Activated CD8-positive, alpha-beta memory T cell treated with anti-CD3 and anti-CD28 coated beads for 24 hours (primary cell): ENCODE data around the gene ARHGAP19.

Experiments
- DNase-seq: peaks from one replicate; pipeline ENCODE4 v3.0.0-alpha.2; 2020

The ARHGAP19 gene

DNA sequence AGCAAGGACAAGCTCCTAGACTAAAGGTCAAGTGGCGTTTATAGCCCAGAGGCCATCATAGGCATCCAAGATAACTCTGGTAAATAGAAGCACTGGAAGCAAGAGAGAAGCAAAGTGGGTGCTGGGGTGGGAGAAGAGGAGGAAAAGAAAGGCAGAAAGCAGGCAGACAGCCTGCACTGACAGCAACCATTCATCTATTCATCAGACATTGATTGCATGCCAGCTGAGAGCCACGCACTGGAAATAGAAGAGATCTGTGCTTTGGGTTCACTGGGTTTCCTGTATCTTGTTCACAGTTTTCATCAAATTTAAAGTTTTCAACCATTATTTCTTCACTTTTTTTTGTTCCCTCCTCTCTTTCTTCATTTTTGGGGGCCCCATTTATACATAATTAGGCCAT, 102.0 kb downstream of the ARHGAP19 start:
- DNase-seq: no peak

DNA sequence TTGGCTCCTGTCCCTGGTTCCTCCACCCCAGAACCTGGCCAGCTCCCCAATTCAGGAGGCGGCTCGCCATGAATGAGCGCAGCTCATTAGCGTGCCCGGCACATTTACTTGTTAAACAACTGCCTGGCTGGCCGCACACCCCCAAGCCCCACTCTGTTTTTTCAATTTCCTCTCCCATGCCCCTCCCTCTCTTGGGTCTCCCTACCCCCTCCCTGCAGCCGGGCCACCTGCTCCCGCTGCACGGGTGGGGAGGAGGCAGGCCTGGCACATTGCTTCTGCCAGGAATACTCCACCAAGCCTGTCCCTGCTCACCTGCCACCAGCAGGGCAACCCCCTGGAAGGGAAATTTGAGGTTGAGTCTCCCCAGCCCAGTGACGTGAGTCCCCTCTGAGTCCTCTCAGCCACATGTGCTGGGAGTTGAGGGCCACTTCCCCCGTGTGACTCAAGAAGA, 104.2 kb downstream of the ARHGAP19 start:
- no peak for DNase-seq

DNA sequence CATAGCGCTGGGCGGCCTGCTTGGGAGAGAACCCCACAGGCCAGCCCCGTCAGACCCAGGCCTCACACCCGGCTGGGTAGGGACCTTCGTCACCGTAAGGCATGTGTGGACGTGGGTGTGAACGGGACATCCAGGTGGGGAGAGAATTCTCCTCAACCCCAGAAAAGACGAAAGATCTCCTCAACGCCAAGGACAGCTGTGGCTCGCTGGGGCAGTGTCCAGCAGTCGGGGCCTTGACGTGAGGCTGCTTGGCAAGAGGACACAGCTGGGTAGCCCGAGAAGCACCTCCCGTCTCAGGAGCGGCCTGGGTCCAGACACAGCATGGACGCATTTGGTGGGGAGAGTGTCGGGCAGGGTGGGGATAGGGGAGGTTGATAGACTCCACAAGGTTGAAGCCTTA, 105.5 kb downstream of the ARHGAP19 start:
- no peak for DNase-seq

DNA sequence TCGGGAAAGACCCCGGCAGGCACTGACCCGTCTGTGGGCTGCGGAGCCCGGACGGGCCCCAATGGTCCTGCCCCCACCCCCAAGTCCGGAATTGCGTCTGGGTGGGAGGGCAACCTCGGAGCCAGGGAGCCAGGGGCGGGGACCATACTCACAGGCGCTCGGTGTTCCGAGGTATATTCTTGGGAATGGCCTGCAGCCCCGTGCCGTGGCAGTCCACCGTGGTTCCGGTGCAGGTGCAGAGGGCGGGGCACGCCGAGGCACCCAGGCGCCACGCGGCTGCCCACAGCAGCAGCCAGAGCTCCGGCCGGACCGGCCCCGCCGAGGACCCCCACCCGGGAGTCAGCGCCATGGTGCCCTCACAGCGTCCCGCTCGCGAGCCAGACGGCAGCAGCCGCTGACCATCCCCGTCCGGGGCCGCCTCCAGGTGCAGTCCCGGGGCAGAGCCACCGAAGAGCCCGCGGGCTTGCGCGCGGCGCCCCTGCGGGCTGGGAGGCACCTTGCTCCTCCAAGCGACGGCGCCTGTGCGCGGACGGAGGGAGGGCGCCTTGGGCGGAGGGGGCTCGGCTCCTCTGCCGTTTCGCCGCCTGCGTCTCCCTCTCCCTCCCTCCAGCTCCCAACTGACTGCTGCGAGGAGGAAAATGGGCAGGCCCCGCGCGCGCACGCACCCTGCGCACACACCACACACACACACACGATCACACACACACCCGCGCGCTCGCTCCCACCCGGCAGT, 106.9 kb downstream of the ARHGAP19 start, which contains the start of gene SLIT1:
Gene SLIT1, minus strand, starts transcription at position 634 of the 733 bp plus-strand sequence. Its CDS starts 285 bp downstream, at position 349.
- no peak for DNase-seq

DNA sequence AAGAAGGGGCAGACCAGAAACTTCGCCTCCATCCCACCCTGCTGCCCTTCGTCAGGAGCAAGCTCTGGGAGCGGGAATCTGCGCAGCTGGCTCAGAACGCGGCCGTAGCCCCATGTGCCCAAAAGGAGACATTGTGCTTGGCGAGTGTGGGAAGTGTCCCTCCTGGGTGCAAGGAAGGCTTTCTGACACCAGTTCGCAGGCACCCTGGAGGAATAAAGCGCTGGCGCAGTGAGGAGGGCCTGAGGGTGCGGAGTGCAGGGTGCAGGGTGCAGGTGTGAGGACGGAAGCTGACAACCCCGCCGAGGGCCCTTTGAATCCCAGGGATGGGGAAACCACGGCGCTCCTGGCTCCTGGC, 107.5 kb downstream of the ARHGAP19 start:
- no peak for DNase-seq

DNA sequence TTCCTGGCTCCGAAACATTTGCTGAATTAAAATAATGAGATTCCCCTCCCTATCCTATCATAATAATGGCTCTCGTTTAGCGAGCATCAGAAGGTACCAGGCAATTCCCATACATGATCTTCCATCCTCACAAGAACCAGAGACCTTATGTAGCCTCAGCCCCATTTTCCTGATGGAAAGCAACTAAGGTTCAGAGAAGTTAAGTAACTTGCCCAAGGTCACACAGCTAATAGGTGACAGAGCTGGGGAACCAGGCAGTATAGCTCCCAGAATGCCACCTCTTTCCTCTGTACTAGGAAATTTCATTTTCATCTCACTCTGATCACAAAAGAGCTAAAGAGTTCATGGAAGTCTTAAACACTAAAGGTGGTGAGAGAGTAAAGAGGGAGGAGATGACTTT, 109.1 kb downstream of the ARHGAP19 start:
- no peak for DNase-seq

DNA sequence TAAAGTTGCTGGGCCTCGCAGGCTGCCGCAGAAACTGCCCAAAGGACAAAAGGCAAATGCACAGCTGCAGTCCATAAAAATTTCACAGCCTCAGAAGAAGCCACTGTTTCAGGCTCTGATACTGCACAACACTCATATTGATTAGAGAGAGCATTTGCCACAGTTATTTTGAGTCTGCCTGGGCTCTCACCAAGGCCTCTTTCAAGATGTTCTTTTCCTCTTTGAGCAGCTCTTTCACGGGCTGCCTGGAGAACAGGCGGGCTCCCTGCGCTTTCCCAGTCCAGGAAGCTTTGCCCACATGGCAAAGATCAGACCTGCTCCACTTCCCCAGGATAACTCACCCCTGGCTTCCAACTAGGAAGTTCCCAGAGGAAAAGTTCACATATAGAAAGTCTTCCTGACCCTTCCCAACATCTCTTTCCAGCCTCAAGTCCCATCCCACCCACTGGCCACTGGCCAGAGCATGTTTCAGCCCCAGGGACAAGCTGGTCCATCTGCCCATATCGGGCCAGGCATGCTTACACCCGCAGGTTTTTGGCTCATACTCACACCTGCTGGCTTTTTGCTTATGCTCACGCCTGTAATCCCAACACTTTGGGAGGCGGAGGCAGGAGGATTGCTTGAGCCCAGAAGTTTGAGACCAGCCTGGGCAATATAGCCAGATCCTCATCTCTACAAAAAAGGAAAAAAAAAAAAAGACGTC, 110.0 kb downstream of the ARHGAP19 start:
- DNase-seq: no peak

DNA sequence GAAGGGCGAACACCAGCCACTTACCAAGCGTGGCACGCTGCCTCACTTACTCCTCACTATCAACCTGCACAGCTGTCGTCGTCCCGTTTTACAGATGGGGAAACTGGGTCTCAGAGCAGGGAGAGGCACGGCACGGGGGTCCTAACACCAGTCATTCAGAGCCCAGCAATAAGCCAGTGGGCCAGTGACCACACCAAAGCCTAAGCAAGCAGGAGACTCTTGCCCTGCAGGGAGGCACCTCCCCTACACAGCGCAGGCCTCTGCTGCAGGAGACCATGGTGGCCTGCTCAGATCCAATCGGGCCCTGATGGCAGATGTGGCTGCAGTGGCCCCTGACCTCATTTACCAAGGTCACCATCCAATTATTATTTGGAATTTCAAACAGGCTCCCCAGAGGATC, 111.5 kb downstream of the ARHGAP19 start:
- no peak for DNase-seq

DNA sequence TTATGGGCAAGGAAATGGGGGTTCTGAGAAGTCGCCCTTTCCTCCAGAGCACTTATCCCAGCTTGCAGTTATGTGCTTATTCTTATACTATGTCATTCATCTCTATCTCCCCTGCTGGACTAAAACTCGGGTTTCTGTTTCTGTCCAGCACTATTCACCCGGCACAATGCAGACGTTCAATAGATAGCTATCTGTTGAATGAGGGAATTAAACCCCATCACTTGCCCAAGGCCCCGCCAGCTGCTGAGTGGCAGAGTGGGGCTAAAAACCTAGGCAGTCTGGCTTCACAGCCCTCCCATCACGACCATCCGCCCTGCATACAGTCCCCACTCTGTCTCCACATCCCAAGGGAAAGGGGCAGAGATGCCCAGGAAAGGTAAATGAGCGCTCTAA, 112.1 kb downstream of the ARHGAP19 start:
- DNase-seq: no peak

DNA sequence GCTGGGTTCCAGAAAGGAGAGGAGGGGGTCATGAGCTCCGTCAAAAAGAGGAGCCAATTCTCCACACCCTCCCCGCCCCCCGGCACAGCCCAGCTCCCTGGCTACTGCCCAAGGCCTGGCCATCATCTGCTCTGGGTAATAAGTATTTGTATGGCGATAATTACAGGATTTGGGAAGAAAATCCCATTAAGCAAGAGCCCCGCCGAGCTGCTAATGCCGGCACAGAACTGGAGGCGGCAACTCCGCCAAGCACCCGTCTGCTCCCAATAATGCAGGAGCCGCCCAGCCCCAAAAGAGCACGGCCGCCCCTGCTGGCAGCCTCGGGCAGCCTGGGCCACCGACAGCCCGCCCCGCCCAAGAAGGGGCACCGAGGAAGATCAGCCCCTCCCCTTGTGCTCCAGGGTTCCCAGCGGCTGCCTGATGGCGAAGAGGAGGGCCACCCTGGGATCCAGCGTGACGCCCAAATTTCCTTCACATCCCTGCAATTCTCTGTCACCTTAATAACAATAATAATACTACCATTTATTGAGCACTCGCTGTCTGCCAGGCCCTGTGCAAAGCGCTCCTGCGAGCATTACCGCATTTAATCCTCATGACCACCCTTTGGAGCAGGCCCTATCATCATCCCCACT, 112.6 kb downstream of the ARHGAP19 start:
- DNase-seq: no peak

DNA sequence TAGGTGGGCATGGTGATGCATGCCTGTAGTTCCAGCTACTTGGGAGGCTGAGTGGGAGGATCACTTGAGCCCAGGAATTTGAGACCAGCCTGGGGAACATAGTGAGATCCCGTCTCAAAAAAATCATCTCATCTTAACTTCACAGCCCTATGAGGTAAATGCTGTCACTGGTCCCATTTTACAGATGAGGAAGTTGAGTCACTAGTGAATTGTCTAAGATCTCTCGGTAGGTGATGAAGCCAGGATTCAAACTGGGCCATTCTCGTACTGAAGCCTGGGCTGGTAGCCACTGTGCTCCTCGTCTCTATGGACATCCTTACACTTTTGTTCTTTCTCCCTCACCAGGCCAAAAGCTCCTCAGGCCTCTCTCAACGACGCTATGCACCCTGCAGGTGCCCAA, 113.1 kb downstream of the ARHGAP19 start:
- no peak for DNase-seq

DNA sequence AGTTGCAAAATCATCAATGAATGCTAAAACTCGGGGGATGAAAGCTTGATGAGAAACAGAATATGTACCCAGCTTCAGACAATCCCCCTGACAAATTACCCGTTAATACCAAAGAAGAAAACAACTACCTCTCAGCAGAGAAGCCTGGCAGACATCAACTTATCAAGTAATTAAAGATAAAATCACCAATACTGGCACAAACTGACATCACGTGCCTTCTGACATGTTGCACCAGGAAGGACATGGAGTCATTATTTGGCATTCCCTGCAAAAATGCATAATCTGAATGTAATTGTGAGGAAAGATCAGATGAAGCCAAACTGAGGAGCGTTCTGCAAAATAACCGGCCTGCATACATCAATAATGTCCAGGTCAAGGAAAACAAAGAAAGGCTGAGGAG, 114.4 kb downstream of the ARHGAP19 start:
- no peak for DNase-seq

DNA sequence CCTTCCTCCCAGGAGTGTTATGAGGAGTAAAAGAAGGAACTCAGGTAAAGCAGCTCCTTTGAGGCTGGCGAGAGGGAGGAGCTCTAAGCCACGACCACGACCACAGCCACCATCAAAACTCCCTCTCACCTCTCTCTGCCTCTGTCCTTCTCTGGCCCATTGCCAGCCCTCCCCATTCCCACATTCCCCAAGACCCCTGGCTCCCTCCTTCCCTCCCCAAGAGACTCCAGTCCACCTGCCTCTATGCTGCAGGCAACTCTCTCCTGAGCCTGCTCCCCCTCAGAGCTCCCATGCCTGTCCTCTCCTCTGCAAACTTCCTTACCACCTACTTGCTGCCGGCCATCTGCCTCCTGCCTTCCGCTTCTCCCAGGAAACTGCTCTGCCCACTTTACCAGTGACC, 116.2 kb downstream of the ARHGAP19 start:
- no peak for DNase-seq

DNA sequence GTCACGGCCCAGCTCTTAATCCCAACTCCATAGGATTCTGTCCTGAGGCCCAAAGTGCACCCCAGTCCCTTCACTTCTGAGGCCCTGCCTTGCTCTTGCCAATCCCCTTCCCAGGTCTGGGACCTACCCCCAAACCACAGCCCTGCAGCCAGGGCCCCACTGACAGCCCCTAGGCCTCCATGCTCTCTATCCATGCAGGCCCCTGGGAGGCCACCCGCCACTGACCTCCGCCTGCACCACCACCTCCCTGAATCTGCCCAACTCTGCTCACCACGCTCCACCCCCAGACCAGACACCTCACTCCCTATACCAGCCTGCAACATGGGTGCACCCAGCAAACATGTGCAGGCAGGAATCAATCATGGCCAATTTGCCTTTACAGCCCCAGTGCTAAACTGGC, 116.9 kb downstream of the ARHGAP19 start:
- DNase-seq: no peak

DNA sequence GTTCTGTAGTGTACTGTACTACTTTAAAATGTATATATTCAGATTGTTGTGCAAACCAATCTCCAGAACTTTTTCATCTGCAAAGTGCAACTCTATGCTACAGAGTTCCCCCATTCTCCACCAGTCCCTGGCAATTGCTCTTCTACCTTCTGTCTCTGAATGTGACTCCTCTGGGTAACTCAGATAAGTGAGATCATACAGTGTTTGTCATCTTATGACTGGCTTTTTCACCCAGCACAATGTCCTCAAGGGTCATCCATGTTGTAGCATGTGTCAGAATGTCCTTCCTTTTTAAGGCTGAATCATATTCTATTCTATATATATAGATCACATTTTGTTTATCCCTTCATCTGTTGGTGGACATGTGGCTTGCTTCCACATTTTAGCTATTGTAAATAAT, 117.5 kb downstream of the ARHGAP19 start:
- DNase-seq: no peak

DNA sequence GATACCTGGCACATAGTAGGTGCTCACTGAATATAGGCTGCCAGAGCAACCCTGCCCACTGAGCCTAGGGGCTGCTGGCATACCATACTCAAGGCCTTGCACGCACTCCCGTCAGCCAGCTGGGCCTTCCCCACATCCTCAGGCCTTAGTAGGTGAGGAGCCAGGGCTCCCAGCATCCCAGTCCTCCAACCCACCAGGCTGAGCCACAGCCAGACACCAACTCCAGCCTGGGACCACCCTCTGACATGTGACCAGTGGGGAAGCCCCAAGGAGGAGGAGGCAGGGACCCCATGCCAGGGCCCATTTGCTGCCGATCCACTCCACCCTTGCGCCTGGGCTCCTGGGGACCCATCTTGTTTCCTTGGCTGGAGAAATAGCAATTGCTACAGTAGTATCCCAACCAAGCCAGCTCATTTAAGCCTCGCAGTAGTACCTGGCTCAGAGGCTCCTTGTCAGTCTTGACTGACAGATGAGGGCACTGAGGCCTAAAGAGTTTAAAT, 118.1 kb downstream of the ARHGAP19 start:
- DNase-seq: no peak

DNA sequence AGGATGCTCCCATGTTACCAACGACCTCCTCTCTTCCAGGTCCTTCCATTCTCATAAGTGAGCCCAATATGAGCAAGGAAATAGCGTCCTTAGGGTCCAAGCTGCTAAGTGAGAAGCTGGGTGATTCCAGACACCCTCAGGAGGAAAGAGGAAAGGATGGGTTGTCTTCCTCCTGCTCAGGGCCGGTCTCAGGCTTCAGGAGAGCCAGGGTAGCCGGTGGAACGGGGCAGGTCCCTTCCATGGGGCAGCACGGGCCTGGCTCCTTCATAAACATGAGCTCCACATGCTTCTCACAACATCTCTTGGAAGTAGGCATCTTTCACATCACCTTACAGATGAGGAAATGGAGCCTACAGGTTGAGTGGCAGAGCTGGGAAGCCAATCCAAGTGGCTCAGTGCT, 119.4 kb downstream of the ARHGAP19 start:
- DNase-seq: no peak
